CD4-positive, alpha-beta T cell treated with Interleukin-1 beta for 1 hour (primary cell): Measurements from ENCODE around the gene RAI1.

ENCODE experiments used
- DNase-seq, 2 donors: peaks; one replicate each; pipeline ENCODE4 v3.0.0-alpha.2; 2020 to 2022

Gene RAI1

DNA sequence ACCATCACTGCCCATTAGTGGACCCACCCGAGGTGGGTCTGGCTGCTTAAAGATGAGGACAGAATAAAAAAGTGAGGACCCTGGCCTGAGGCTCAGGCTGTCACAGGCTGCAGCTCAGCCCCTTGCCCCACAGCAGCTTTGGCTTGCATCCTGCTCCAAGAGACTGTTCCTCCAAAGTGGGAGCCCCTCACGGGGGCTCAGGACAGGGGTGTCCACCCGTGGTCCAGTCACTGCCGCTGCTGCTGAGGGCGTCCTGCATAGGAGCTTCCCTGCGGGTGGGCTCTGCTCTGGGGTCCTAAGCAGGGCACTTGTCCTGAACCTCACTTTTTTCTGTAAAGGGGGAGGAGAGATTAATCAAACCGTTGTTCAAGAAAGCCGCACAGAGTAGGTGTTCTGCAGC, 107.7 kb downstream of the RAI1 start:
- DNase-seq: no peak

DNA sequence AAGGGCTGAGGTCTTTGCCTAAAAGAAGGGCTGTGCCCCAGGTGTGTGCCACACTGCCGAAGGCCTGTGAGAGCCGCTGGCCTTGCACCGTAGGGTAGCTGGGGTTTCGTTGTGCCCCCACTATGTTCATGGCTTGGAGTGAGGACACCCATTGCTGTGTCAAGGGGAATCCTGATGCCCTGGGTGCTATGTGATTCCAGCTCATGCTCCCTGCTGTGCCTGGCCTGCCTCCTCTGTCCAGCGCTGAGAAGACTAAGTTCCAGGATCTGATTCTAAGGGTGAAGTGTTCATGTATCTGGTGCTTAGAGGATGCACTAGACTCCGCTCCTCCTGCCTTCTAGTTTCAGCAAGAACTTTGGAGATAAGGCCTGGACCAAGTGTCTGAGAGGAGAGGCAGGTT, 108.2 kb downstream of the RAI1 start:
- DNase-seq: no peak

DNA sequence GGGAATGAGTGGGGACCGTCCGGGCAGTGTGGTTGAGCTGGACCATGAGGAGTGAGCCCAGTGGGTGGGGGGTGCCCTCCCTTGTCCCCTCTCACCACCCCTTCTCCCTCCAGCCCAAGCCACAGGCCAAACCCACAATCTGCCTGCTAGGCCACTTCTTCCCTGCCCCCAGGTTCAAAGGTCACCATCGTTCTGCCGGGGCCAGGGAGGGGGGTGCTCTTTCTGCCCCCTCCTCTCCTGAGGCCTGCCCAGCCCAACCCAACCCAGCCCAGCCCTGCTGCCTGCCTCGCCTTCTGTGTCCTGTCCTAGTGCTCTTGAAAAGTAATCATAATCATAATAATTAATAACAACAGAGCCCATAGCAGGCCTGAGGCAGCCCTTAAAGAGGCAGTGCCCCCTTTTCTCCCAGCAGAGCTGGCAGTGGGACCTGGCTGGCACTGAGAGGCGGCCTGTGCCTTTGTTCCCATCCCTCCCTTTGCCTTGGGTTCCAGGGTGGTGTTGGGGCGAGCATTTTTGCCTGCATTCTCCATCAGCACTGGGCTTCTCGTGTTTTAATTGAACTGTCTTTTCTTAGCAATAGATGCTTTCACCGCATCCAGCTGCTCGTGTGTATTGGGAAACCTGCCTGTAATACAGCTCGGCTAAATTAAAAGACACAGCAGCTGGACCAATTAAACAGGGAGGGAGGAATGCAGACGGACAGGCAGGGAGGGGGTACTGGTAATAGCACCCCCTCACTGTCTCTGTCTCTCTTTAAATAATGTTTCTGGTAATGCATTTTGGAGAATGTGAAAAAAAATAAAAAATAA, 108.8 kb downstream of the RAI1 start:
- no peak for DNase-seq

DNA sequence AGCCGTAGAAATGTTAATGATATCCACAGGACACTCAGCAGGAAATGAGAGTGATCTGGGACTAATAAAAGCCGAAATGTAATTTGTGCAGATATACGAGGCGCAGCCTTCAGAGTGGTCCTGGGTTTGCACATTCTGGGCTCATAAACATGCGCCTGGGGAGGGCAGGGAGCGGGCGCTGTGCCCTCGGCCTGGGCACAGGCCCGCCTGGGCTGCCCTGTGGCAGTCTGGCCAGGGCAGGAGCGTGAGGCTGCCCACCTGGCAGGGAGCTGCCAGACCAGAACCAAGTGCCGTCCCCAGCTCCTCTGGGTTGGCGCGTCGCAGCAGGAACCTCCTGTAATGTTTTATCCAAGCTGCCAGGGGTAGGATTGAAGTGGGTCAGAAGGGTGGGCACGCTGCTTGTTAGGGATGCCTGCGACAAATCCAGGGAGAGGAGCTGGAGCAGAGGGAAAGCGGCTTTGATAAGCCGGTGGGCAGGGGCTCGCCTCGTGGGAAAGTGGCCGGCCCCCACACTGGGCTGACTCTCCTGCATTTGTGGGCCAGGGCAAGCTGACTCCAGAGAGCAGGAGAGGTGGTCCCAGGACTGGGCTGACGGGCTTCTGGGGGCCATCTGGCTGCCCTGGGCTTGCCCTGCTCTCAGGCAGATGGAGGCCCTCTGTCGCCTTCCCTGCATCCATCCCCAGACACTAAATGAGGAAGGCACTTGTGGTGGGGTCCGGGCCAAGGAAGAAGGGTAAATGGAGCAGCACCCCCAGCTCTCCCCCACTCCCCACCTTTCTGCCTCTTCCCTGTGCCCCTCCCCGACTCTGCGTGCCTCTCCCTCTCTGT, 109.6 kb downstream of the RAI1 start:
- DNase-seq: no peak

DNA sequence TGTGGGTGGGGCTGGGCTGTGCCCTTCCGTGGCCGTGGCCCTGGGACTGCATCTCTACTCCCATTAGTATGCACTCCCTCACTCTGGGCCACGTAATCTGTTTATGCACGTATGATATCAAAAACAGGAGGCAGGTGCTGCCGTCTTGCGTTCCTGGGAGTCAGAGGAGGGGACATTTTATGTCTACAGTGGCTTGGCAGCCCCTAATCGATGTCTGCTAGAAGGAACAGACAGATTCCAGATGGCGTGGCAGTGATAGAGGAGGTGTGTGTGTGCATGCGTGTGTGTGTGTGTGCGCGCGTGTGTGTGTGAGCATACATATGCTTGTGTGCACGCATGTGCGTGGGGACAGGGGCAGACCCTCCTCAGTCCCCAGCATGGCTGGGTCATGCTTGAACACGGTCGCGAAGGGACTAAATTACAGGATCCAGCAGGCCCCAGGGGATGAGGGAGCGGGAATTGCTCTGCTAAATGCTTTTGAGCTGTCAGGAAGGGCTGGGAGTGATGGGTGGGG, 110.8 kb downstream of the RAI1 start:
- DNase-seq: no peak

DNA sequence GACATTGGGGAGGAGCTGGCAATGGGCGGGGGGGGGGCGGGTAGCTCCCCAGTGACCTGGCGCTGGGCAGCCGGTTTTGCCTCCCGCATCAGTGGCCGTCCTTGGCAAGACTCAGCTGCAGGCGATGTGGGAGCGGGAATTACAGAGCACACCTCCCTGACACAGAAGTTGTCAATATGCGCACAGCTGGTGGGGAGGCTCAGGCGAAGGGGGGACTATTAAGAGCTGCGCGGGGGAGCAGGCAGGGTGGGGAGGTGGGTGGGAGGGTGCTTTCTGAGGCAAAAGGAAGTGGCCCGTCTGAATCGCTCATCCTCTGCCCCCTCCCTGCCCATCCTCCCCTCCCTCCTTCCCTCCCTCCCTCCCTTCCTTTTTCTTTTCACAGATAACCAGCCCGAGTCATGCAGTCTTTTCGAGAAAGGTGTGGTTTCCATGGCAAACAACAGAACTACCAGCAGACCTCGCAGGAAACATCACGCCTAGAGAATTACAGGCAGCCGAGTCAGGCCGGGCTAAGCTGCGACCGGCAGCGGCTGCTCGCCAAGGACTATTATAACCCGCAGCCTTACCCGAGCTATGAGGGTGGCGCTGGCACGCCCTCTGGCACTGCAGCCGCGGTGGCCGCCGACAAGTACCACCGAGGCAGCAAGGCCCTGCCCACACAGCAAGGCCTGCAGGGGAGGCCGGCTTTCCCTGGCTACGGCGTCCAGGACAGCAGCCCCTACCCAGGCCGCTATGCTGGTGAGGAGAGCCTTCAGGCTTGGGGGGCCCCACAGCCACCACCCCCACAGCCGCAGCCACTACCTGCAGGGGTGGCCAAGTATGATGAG, 111.5 kb downstream of the RAI1 start:
- DNase-seq: peak; percentile 77 to 81

DNA sequence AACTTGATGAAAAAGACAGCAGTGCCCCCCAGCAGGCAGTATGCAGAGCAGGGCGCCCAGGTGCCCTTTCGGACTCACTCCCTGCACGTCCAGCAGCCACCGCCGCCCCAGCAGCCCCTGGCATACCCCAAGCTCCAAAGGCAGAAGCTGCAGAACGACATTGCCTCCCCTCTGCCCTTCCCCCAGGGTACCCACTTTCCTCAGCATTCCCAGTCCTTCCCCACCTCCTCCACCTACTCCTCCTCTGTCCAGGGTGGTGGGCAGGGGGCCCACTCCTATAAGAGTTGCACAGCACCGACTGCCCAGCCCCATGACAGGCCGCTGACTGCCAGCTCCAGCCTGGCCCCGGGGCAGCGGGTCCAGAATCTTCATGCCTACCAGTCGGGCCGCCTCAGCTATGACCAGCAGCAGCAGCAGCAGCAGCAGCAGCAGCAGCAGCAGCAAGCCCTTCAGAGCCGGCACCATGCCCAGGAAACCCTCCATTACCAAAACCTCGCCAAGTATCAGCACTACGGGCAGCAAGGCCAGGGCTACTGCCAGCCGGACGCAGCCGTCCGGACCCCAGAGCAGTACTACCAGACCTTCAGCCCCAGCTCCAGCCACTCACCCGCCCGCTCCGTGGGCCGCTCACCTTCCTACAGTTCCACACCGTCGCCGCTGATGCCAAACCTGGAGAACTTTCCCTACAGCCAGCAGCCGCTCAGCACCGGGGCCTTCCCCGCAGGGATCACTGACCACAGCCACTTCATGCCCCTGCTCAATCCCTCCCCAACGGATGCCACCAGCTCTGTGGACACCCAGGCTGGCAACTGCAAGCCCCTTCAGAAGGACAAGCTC, 112.3 kb downstream of the RAI1 start:
- no peak for DNase-seq

DNA sequence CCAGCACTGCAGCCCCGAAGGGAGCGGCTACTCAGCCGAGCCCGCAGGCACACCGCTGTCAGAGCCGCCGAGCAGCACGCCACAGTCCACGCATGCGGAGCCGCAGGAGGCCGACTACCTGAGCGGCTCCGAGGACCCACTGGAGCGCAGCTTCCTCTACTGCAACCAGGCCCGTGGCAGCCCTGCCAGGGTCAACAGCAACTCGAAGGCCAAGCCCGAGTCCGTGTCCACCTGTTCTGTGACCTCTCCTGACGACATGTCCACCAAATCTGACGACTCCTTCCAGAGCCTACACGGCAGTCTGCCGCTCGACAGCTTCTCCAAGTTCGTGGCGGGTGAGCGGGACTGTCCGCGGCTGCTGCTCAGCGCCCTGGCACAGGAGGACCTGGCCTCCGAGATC, 113.1 kb downstream of the RAI1 start:
- DNase-seq: no peak

DNA sequence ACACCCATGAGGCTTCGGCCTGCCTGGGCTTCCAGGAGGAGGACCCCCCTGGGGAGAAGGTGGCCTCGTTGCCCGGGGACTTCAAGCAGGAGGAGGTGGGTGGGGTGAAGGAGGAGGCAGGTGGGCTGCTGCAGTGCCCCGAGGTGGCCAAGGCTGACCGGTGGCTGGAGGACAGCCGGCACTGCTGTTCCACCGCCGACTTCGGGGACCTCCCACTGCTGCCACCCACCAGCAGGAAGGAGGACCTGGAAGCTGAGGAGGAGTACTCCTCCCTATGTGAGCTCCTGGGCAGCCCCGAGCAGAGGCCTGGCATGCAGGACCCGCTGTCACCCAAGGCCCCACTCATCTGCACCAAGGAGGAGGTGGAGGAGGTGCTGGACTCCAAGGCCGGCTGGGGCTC, 114.0 kb downstream of the RAI1 start:
- no peak for DNase-seq

DNA sequence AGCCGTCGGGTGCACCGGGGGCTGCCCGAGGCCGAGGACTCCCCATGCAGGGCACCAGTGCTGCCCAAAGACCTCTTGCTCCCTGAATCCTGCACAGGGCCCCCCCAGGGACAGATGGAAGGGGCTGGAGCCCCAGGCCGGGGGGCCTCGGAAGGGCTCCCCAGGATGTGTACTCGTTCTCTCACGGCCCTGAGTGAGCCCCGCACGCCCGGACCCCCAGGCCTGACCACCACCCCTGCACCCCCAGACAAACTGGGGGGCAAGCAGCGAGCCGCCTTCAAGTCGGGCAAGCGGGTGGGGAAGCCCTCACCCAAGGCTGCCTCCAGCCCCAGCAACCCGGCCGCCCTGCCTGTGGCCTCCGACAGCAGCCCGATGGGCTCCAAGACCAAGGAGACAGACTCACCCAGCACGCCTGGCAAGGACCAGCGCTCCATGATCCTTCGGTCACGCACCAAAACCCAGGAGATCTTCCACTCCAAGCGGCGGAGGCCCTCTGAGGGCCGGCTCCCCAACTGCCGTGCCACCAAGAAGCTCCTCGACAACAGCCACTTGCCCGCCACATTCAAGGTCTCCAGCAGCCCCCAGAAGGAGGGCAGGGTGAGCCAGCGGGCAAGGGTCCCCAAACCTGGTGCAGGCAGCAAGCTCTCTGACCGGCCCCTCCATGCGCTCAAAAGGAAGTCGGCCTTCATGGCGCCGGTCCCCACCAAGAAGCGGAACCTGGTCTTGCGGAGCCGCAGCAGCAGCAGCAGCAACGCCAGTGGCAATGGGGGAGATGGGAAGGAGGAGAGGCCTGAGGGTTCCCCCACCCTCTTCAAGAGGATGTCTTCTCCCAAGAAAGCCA, 114.9 kb downstream of the RAI1 start:
- DNase-seq: no peak

DNA sequence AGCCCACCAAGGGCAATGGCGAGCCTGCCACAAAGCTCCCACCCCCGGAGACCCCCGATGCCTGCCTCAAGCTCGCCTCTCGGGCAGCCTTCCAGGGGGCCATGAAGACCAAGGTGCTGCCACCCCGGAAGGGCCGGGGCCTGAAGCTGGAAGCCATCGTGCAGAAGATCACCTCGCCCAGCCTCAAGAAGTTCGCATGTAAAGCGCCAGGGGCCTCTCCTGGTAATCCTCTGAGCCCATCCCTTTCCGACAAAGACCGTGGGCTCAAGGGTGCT, 115.5 kb downstream of the RAI1 start:
- DNase-seq: no peak

DNA sequence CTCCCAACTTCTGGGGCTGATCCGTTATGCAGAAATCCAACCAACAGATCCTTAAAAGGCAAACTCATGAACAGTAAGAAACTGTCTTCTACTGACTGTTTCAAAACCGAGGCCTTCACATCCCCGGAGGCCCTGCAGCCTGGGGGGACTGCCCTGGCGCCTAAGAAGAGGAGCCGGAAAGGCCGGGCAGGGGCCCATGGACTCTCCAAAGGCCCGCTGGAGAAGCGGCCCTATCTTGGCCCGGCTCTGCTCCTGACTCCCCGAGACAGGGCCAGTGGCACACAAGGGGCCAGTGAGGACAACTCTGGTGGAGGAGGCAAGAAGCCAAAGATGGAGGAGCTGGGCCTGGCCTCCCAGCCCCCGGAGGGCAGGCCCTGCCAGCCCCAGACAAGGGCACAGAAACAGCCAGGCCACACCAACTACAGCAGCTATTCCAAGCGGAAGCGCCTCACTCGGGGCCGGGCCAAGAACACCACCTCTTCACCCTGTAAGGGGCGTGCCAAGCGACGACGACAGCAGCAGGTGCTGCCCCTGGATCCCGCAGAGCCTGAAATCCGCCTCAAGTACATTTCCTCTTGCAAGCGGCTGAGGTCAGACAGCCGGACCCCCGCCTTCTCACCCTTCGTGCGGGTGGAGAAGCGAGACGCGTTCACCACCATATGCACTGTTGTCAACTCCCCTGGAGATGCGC, 116.0 kb downstream of the RAI1 start:
- DNase-seq: no peak

DNA sequence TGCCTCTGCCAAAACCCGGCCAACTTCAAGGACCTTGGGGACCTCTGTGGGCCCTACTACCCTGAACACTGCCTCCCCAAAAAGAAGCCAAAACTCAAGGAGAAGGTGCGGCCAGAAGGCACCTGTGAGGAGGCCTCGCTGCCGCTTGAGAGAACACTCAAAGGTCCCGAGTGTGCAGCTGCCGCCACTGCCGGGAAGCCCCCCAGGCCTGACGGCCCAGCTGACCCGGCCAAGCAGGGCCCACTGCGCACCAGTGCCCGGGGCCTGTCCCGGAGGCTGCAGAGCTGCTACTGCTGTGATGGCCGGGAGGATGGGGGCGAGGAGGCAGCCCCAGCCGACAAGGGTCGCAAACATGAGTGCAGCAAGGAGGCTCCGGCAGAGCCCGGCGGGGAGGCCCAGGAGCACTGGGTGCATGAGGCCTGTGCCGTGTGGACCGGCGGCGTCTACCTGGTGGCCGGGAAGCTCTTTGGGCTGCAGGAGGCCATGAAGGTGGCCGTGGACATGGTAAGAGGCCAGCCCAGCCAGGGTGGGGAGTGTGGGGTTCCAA, 116.8 kb downstream of the RAI1 start:
- DNase-seq: no peak

DNA sequence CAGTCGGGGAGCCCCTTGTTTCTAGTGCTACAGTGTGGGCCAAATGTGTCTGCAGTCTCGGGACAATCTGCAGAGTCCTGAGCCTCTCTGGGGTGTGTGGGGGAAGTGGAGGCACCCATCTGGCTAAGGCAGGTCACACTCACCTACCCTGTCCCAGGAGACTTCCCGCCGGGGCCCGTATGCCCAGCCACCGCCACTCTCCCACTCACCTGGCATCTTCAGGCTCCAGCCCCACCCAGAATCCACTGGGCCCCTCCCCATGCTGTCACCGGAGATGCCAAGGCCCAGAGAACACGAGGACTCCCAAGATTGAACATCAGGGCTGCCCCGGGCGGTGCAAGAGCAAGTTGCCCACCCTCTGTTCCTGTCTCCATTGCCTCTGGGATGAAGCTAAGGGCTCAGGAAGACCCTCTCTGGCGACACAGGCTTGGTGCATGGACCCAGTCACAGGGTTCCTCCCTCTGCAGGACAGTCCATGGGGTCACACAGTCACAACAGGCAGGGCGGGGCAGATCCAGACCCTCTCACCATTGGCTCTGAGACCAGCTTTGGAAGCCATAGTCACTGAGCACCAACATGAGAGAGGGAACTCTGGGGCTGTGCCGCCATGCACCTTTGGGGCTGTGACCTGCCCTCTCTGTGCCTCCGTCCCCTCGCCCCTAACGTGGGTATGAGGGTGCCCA, 117.5 kb downstream of the RAI1 start:
- no peak for DNase-seq

DNA sequence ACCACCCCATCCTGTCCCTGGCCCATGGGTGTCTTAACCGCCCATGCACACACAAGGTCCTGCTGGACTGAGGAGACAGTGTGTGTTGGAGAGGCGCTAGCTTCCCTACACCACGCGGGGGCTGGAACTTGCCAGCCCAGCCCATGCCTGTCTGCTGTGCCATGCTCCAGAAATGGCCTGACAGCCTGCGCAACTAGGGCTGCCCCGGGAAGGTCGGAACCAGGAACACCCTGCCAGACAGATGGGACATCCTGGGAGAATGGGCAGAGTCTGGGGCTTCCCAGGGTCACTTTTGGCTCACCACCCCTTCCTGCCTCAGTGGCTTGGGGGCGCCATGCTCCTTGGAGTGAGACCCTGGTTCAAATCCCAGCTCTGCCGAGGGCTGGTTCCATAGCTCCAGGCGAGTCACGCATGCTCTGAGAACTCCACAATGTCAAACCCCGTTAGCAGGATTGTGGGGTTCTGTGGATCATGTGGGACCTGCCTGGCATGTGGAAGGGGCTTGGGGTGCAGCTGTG, 119.3 kb downstream of the RAI1 start:
- no peak for DNase-seq

DNA sequence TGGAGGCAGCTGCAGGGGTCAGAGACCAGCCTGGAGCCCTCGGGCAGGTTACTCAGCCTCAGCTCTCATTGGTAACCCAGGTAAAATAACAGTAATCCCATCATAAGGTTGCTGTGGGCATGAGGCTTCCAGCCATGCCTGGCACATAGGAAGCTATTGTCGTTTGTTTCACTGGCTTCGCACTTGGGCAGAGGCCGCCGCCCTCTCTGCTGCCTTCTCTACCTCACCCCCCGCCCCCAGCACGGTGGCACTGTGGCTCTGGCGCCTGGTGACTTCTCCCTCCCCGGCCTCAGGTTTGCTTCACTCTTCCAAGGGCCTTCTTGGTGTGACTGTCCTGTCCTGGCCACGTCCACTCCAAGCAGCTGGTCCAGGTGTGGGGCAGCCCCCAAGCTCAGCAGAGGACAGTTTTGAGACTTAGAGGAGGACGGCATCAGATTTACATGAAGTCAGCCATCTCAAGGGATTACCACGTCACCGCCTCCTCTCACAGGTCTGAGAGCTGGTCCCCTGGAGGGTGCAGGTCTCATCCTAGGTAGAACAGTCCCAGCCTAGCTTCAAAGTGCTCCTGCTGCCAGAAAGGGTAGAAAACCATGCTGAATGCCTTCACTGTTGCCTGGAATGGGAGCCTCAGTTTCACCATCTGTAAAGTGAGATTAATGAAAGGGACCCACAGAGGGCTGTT, 120.7 kb downstream of the RAI1 start:
- DNase-seq: no peak

DNA sequence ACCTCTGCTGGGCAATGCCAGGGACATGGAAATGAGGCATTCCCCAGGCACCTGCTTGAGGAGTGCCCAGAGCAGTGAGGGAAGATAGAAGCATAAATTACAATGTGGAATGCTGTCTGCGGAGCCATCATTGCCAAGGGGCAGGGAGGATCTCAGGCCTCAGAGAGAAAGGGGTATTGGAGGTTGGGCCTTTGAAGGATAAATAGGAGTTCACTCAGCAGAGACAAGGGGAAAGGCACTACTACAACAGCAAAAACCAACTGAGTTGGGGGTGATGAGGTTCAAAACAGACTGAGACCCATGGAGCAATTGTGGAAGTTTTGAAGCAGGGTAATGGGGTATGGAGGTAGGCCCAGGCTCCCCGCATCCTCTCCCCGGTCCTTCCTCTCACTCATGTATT, 122.7 kb downstream of the RAI1 start:
- no peak for DNase-seq

DNA sequence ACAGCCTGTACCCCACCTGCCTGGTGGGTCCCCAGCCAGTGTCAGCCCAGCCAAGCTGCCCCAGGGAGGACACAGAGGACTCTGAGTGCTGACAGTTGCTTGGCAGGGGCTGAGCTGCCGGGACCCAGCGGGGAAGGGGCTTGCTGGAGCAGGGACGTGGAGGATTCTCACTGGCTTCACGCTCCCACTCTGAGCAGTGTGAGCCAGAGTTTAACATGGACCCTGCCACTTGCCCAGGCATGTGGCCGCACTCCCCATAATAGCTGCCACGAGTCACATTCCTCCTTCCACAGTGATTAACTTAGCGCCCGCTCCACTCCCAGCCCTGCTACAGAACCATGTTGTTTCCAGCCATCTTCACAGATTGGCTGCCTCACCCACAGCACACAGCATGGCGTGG, 124.3 kb downstream of the RAI1 start:
- DNase-seq: no peak

DNA sequence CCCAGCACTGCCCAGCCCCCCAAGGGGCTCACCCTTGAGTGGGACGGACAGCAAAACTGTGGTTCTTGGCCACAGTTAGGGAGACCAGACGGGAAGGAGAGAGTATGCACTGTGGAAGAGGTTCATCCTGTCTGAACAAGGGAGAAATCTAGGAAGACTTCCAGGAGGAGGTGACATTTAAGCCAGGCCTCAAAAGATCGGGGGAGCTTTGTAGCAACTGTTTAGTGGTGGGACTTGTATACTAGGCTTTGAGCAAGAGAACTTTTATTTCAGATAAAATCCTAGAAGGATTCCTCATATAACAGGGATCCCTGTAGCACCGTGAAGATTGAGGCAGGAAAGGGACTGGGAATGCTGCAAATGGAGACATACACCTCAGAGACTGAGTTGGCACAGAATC, 124.8 kb downstream of the RAI1 start:
- DNase-seq: no peak
